HEK293 (cell line): ENCODE measurements around the gene ARHGAP4.

ENCODE experiments used
- CTCF ChIA-PET: fragments of 350-600 bp; formaldehyde crosslinking; extraction: SDS; loops from one replicate; lab custom pipeline; 2021; ENCODE audit warnings: antibody characterized with exemption; lab: Yijun Ruan, JAX
- POLR2A ChIA-PET: fragments of 300-600 bp; formaldehyde crosslinking; extraction: SDS; loops from one replicate; lab custom pipeline; 2020; ENCODE audit warnings: antibody characterized with exemption, inconsistent platforms; lab: Yijun Ruan, JAX
- H3K27ac ChIP-seq: fragments of 200-500 bp; sonication (Bioruptor generic); 2 replicates; pipeline ENCODE4 v1.5.1; 2014; ENCODE audit warnings: low read depth, low read length, control low read depth, inconsistent platforms; ENCODE audit errors: extremely low read depth
- H3K36me3 ChIP-seq, 2 experiments: fragments of 200-500 bp in 1 of 2; sonication (Bioruptor generic) in 1 of 2; 1 replicate in 1 of 2; 2 replicates in 1 of 2; pipeline ENCODE4 v1.5.1; 2014 to 2017; ENCODE audit warnings: inconsistent platforms in 2 of 2, low read length in 2 of 2; ENCODE audit not compliant: control insufficient read depth in 2 of 2, insufficient read depth in 1 of 2
- H3K4me1 ChIP-seq: fragments of 200-500 bp; sonication (Bioruptor generic); 2 replicates; pipeline ENCODE4 v1.5.1; 2014; ENCODE audit warnings: mild to moderate bottlenecking, low read length, inconsistent platforms; ENCODE audit not compliant: control insufficient read depth, insufficient read depth
- H3K4me3 ChIP-seq: 2 replicates; pipeline ENCODE4 v1.5.1; 2011; ENCODE audit warnings: low read depth, mild to moderate bottlenecking, control low read depth, low read length, moderate library complexity
- H3K9me3 ChIP-seq: fragments of 200-500 bp; sonication (Bioruptor generic); 2 replicates; pipeline ENCODE4 v1.5.1; 2014; ENCODE audit warnings: low read depth, low read length, inconsistent platforms; ENCODE audit not compliant: control insufficient read depth, insufficient read depth
- GLI4 ChIP-seq: fragments of 450-650 bp; formaldehyde crosslinking; IDR thresholded peaks from 2 replicates; pipeline ENCODE4 v1.5.1; 2016; ENCODE audit warnings: missing biosample characterization, missing genetic modification characterization
- MZF1 ChIP-seq: fragments of 450-650 bp; formaldehyde crosslinking; IDR thresholded peaks from 2 replicates; pipeline ENCODE4 v1.5.1; 2017; ENCODE audit warnings: missing biosample characterization, missing genetic modification characterization, borderline replicate concordance
- SCRT2 ChIP-seq: fragments of 450-650 bp; formaldehyde crosslinking; IDR thresholded peaks from 2 replicates; pipeline ENCODE4 v1.5.1; 2016; ENCODE audit warnings: missing biosample characterization, missing genetic modification characterization
- ZBTB7A ChIP-seq: fragments of 450-650 bp; formaldehyde crosslinking; IDR thresholded peaks from 2 replicates; pipeline ENCODE4 v1.5.1; 2016; ENCODE audit warnings: low read depth, missing biosample characterization, missing genetic modification characterization
- ZFHX2 ChIP-seq: fragments of 450-650 bp; formaldehyde crosslinking; conservative IDR thresholded peaks from 2 replicates; pipeline ENCODE4 v1.5.1; 2016; ENCODE audit warnings: missing biosample characterization, missing genetic modification characterization
- ZFP3 ChIP-seq: fragments of 450-650 bp; formaldehyde crosslinking; IDR thresholded peaks from 2 replicates; pipeline ENCODE4 v1.5.1; 2016; ENCODE audit warnings: low read depth, missing biosample characterization, missing genetic modification characterization
- ZFP69B ChIP-seq: fragments of 450-650 bp; formaldehyde crosslinking; IDR thresholded peaks from 2 replicates; pipeline ENCODE4 v1.5.1; 2016; ENCODE audit warnings: missing biosample characterization, missing genetic modification characterization
- ZIC2 ChIP-seq: fragments of 450-650 bp; formaldehyde crosslinking; IDR thresholded peaks from 2 replicates; pipeline ENCODE4 v1.5.1; 2016; ENCODE audit warnings: missing biosample characterization, missing genetic modification characterization
- ZNF132 ChIP-seq: fragments of 450-650 bp; formaldehyde crosslinking; IDR thresholded peaks from 2 replicates; pipeline ENCODE4 v1.5.1; 2017; ENCODE audit warnings: missing biosample characterization, missing genetic modification characterization, borderline replicate concordance
- ZNF335 ChIP-seq: fragments of 450-650 bp; formaldehyde crosslinking; conservative IDR thresholded peaks from 2 replicates; pipeline ENCODE4 v1.5.1; 2016; ENCODE audit warnings: missing biosample characterization, missing genetic modification characterization
- ZNF560 ChIP-seq: fragments of 450-650 bp; formaldehyde crosslinking; IDR thresholded peaks from 2 replicates; pipeline ENCODE4 v1.5.1; 2017; ENCODE audit warnings: missing biosample characterization, missing genetic modification characterization, borderline replicate concordance
- ZNF600 ChIP-seq: fragments of 450-650 bp; formaldehyde crosslinking; IDR thresholded peaks from 2 replicates; pipeline ENCODE4 v1.5.1; 2016; ENCODE audit warnings: missing biosample characterization, missing genetic modification characterization
- ZNF701 ChIP-seq: fragments of 450-650 bp; formaldehyde crosslinking; IDR thresholded peaks from 2 replicates; pipeline ENCODE4 v1.5.1; 2016; ENCODE audit warnings: missing biosample characterization, missing genetic modification characterization
- ZNF777 ChIP-seq: fragments of 450-650 bp; formaldehyde crosslinking; IDR thresholded peaks from 2 replicates; pipeline ENCODE4 v1.5.1; 2017; ENCODE audit warnings: missing biosample characterization, missing genetic modification characterization, borderline replicate concordance
- ZSCAN23 ChIP-seq: fragments of 450-650 bp; formaldehyde crosslinking; IDR thresholded peaks from 2 replicates; pipeline ENCODE4 v1.5.1; 2016; ENCODE audit warnings: missing biosample characterization, missing genetic modification characterization
- TF ChIP-seq, protein P1 (sequence below): sonication (generic); formaldehyde crosslinking; IDR thresholded peaks from 2 replicates; pipeline ENCODE4 v1.8.1; 2022; ENCODE audit warnings: mild to moderate bottlenecking, moderate library complexity, missing genetic modification reagents
- TF ChIP-seq, protein P2 (sequence below): IDR thresholded peaks from 2 replicates; pipeline ENCODE4 v1.6.1; 2011; ENCODE audit warnings: mild to moderate bottlenecking, low read depth, low read length, borderline replicate concordance
- TF ChIP-seq, protein P3 (sequence below): fragments of 450-650 bp; formaldehyde crosslinking; IDR thresholded peaks from 2 replicates; pipeline ENCODE4 v1.5.1; 2016; ENCODE audit warnings: missing biosample characterization, missing genetic modification characterization

ARHGAP4 gene

DNA sequence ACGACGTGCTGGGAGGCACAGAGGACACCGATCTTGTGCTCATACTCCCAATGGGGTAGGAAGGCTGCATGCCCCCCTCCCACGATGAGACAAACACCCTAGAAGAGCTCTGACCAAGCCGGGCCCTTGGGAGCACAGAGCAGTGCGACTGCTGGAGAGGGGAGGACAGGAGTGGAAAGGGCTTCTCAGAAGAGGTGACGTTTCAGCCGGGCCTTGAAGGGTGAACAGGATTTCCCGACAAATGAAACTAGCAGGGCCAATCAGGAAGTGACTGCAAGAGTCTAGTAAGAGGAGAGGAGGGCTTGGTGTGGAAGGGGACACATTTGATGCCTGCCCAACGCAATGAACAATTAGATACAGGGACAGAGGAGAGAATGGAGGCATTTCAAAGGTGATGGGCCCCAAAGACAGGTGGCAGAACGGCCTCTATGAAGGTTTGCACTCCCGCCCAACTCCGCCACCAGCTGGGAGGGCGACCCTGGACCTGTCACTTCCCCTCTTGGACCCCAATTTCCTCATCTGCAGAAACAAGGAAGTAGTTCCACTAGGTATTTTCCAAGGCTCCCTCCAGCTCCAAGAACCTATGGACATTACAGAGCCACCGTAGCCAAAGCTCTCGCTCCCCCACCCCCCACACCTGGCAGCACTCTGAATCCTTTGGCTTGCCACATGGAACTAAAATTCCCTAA, 41.6 kb upstream of the ARHGAP4 start:
- Histone ChIP-seq H3K27ac (no peak overlapping the region), H3K36me3 (peaks cover 5 to 55% of the 10 kb centered on the region in 2 experiments; a peak in 2 of 3 replicates), H3K4me1 (peaks cover 4% of the 10 kb centered on the region; the same call in 1 of the 2 replicates), H3K9me3 (no peaks in the 10 kb centered on the region), H3K4me3 (no peak overlapping the region)
- POLR2A ChIA-PET = interaction anchor here (1.1 to 1.5 kb wide), 2 partner anchors 21 to 28 kb away, joined by 4 to 6 read pairs; no protein-coding TSS in a partner anchor
- TF ChIP-seq ZNF560 (tag by site-specific recombination) (no peak), ZNF600 (peak; percentile 38; the same call in 1 of the 2 replicates)
- CTCF ChIA-PET = interaction anchor here (0.6 to 7.0 kb wide), 10 partner anchors 14 to 506 kb away, joined by 3 to 65 read pairs (median 4); no protein-coding TSS in a partner anchor

DNA sequence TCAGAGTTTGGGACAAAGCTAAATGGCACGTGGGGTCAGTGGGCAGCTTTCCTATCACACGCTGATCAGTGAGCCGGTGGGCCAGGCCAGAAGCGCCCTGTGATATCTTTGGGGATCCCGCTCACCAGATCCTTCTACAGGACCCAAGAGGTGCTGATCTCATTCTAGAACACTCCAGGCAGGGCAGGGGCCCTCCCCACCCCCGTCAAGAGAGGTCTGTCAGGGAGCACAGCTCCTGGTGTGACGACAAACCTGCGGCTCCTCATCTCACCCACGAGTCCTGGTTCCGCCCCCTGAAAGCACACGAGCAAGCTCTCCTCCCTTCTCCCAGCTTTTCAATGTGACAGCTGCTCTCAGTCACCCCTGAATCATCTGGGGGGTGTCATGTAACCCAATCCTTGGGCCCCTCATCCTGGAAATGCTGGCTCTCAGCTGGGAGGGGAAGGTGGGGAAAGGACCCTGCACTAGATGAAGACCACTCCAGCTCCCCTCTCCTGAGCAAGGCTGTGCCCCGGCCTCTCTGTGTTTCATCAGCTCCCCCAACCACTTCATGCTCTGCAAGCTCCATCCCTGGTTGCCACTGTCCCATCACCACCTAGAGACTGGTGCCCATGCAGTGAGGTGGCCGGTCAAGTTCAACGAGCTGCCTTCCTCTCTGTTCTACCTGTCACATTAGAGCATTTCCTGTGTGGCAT, 40.9 kb upstream of the ARHGAP4 start:
- 0 out of 2 replicates have a peak, but pooled peaks have one; percentile 22 for TF ChIP-seq SCRT2 (tag by site-specific recombination)
- TF ChIP-seq ZFHX2 (tag by site-specific recombination) = peak; percentile 33; the same call in 1 of the 2 replicates
- TF ChIP-seq ZFP3 = no peak
- TF ChIP-seq ZNF701 (tag by site-specific recombination) = no peak
- CTCF ChIA-PET = interaction anchor here (0.6 to 7.0 kb wide), 7 partner anchors 13 to 505 kb away, joined by 3 to 65 read pairs (median 4); no protein-coding TSS in a partner anchor
- peaks cover 4% of the 10 kb centered on the region; the same call in 1 of the 2 replicates for H3K4me1 ChIP-seq
- POLR2A ChIA-PET = interaction anchor here (0.6 to 1.5 kb wide), 3 partner anchors 18 to 871 kb away, joined by 3 to 6 read pairs (median 3); no protein-coding TSS in a partner anchor
- H3K36me3 ChIP-seq = peaks cover 9 to 62% of the 10 kb centered on the region in 2 experiments; a peak in 2 of 3 replicates
- H3K9me3 ChIP-seq = no peaks in the 10 kb centered on the region
- no peak overlapping the region for H3K4me3 ChIP-seq
- no peak overlapping the region for H3K27ac ChIP-seq

DNA sequence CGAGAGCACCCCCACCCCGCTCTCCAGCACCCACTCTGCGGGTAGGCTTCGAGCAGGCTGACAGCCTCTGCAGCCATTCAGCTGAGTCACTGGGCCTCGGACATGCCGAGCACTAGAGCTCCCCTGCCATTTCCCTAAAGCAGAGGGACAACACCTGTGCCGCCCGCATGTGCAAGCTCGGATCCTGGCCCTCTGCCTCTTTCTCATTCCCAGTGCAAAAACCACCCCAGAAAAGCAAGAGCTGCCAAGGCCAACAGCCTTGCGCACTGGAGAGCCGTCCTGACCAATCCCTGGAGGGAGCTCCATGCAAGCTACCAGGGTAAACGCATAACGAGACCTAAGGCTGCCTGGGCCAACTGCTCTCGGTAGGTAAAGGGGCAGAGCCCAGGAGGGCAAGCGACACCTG, 40.2 kb upstream of the ARHGAP4 start:
- Histone ChIP-seq H3K4me1 (peaks cover 4% of the 10 kb centered on the region; the same call in 1 of the 2 replicates), H3K4me3 (no peak overlapping the region), H3K36me3 (peaks cover 13 to 69% of the 10 kb centered on the region in 2 experiments; a peak in 2 of 3 replicates), H3K27ac (no peak overlapping the region)
- POLR2A ChIA-PET = interaction anchor here (0.6 to 1.5 kb wide), 3 partner anchors 18 to 872 kb away, joined by 3 to 6 read pairs (median 3); no protein-coding TSS in a partner anchor
- TF ChIP-seq, protein P1, sequence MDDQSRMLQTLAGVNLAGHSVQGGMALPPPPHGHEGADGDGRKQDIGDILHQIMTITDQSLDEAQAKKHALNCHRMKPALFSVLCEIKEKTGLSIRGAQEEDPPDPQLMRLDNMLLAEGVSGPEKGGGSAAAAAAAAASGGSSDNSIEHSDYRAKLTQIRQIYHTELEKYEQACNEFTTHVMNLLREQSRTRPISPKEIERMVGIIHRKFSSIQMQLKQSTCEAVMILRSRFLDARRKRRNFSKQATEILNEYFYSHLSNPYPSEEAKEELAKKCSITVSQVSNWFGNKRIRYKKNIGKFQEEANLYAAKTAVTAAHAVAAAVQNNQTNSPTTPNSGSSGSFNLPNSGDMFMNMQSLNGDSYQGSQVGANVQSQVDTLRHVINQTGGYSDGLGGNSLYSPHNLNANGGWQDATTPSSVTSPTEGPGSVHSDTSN (CRISPR knock-in tag) = 0 out of 2 replicates have a peak, but pooled peaks have one; percentile 32
- no peak for TF ChIP-seq ZNF335 (tag by site-specific recombination)
- TF ChIP-seq, all 188 proteins: peak for 1
- H3K9me3 ChIP-seq = no peaks in the 10 kb centered on the region
- CTCF ChIA-PET = interaction anchor here (1.5 to 7.0 kb wide), 3 partner anchors 13 to 47 kb away, joined by 4 to 65 read pairs (median 5); no protein-coding TSS in a partner anchor

DNA sequence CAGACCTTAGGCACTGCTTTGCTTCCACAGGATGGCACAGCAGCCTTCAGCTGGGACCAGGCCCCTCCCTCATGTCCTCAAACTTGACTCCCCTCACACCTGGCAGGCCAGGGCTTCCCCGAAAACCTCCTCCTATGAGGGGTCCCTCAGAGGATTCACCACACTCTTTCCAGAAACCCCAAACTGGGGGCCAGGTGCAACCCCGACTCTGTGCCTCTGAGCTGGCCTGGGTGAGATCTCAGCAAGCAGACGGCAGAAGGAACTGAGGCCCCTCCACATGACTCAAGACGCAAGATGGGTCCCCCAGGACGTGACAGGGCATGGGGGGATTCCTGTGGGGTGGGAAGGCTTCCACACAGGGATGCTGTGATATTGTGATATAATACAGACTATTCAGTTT, 39.3 kb upstream of the ARHGAP4 start:
- POLR2A ChIA-PET = interaction anchor here (0.6 kb wide), 1 partner anchor 124 kb away, joined by 4 read pairs; no protein-coding TSS in a partner anchor
- CTCF ChIA-PET = interaction anchor here (1.0 to 7.0 kb wide), 2 partner anchors 13 to 19 kb away, joined by 3 to 65 read pairs; no protein-coding TSS in a partner anchor
- TF ChIP-seq ZIC2 (no peak), MZF1 (tag by site-specific recombination) (no peak), GLI4 (tag by site-specific recombination) (no peak), ZSCAN23 (tag by site-specific recombination) (no peak), ZFP69B (tag by site-specific recombination) (no peak), ZNF777 (tag by site-specific recombination) (no peak), ZNF132 (tag by site-specific recombination) (no peak), ZBTB7A (tag by site-specific recombination) (no peak)
- TF ChIP-seq, protein P2, sequence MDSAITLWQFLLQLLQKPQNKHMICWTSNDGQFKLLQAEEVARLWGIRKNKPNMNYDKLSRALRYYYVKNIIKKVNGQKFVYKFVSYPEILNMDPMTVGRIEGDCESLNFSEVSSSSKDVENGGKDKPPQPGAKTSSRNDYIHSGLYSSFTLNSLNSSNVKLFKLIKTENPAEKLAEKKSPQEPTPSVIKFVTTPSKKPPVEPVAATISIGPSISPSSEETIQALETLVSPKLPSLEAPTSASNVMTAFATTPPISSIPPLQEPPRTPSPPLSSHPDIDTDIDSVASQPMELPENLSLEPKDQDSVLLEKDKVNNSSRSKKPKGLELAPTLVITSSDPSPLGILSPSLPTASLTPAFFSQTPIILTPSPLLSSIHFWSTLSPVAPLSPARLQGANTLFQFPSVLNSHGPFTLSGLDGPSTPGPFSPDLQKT = no peak
- TF ChIP-seq, protein P3, sequence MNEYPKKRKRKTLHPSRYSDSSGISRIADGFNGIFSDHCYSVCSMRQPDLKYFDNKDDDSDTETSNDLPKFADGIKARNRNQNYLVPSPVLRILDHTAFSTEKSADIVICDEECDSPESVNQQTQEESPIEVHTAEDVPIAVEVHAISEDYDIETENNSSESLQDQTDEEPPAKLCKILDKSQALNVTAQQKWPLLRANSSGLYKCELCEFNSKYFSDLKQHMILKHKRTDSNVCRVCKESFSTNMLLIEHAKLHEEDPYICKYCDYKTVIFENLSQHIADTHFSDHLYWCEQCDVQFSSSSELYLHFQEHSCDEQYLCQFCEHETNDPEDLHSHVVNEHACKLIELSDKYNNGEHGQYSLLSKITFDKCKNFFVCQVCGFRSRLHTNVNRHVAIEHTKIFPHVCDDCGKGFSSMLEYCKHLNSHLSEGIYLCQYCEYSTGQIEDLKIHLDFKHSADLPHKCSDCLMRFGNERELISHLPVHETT (tag by site-specific recombination) = no peak

More for the DNA sequence above, 39.3 kb upstream of the ARHGAP4 start:
- Histone ChIP-seq H3K36me3 (peaks cover 19 to 78% of the 10 kb centered on the region in 2 experiments), H3K4me3 (no peak overlapping the region), H3K9me3 (no peaks in the 10 kb centered on the region), H3K4me1 (peaks cover 4% of the 10 kb centered on the region; the same call in 1 of the 2 replicates), H3K27ac (no peak overlapping the region)
